Nephron progenitor cell (in vitro differentiated cells): ENCODE measurements around the gene GJB1.
A peak's percentile ranks its signal among the peaks of the same experiment; 100 is the strongest.
"Not testable (repeated sequence)": the region's sequence is repeated elsewhere in the genome, so short reads cannot be mapped to it uniquely, and the experiment has no call there.

Source experiments
- DNase-seq: peaks from one replicate; pipeline ENCODE4 v3.0.0; 2021
- H3K27ac Mint-ChIP-seq: 2 replicates; pipeline ENCODE4 v1.8.0; 2021; ENCODE audit warnings: mild to moderate bottlenecking, moderate library complexity, mixed read lengths
- H3K27me3 Mint-ChIP-seq: 2 replicates; pipeline ENCODE4 v1.8.0; 2021; ENCODE audit warnings: mild to moderate bottlenecking, low read depth, mixed read lengths; ENCODE audit not compliant: poor library complexity
- H3K36me3 Mint-ChIP-seq: 2 replicates; pipeline ENCODE4 v1.8.0; 2021; ENCODE audit warnings: low read depth, mixed read lengths
- H3K4me1 Mint-ChIP-seq: 2 replicates; pipeline ENCODE4 v1.8.0; 2021; ENCODE audit warnings: mixed read lengths
- H3K4me3 Mint-ChIP-seq: 2 replicates; pipeline ENCODE4 v1.8.0; 2021; ENCODE audit warnings: mild to moderate bottlenecking, moderate library complexity, mixed read lengths
- H3K9me3 Mint-ChIP-seq: 2 replicates; pipeline ENCODE4 v1.8.0; 2021; ENCODE audit warnings: mild to moderate bottlenecking, moderate library complexity, mixed read lengths
- CTCF ChIP-seq: fragments of 200-600 bp; sonication (generic); IDR thresholded peaks from 2 replicates; pipeline ENCODE4 v1.5.0; 2021; ENCODE audit warnings: antibody characterized with exemption

The GJB1 gene

GRCh38 chrX:71253253-71254091 is 30.4 kb downstream of the GJB1 start:
- peak overlapping the region; percentile 97 for H3K4me3 Mint-ChIP-seq
- H3K4me1 Mint-ChIP-seq: peaks cover 45% of the 10 kb centered on the region
- peaks cover 45% of the 10 kb centered on the region for H3K9me3 Mint-ChIP-seq
- no peaks in the 10 kb centered on the region for H3K27me3 Mint-ChIP-seq
- TF ChIP-seq CTCF: peak; percentile 20
- peak overlapping the region; percentile 48 for H3K27ac Mint-ChIP-seq
- H3K36me3 Mint-ChIP-seq: peaks cover 23% of the 10 kb centered on the region
- DNase-seq: peak; percentile 61

- H3K27ac Mint-ChIP-seq: peak within 1 kb of the TSS; percentile 57
- H3K27me3 Mint-ChIP-seq: no peaks in the 10 kb centered on the region
- peak within 1 kb of the TSS; percentile 97 for H3K4me3 Mint-ChIP-seq
- H3K4me1 Mint-ChIP-seq: peaks cover 45% of the 10 kb centered on the region
- TF ChIP-seq CTCF: no peak
- H3K9me3 Mint-ChIP-seq: peaks cover 37% of the 10 kb centered on the region
- peak; percentile 86 for DNase-seq
- peaks cover 14% of the 10 kb centered on the region for H3K36me3 Mint-ChIP-seq
Observed at GRCh38 chrX:71254092-71254963, 31.3 kb downstream of the GJB1 start, which contains the start of gene ZMYM3. ZMYM3 (minus strand) TSS chrX:71254140; CDS start chrX:71253255, 885 bp downstream.

- Mint-ChIP-seq H3K36me3 (peaks cover 2% of the 10 kb centered on the region), H3K4me3 (peak overlapping the region; percentile 97), H3K27ac (peak overlapping the region; percentile 68), H3K9me3 (peaks cover 29% of the 10 kb centered on the region), H3K27me3 (no peaks in the 10 kb centered on the region), H3K4me1 (peaks cover 32% of the 10 kb centered on the region)
- no peak for TF ChIP-seq CTCF
- DNase-seq: no peak
Observed at GRCh38 chrX:71256051-71256450, 33.0 kb downstream of the GJB1 start.

- peak overlapping the region; percentile 50 for H3K4me3 Mint-ChIP-seq
- no peak overlapping the region for H3K27ac Mint-ChIP-seq
- no peaks in the 10 kb centered on the region for H3K36me3 Mint-ChIP-seq
- DNase-seq: no peak
- H3K9me3 Mint-ChIP-seq: peaks cover 29% of the 10 kb centered on the region
- peaks cover 24% of the 10 kb centered on the region for H3K4me1 Mint-ChIP-seq
- TF ChIP-seq CTCF: no peak
- H3K27me3 Mint-ChIP-seq: no peaks in the 10 kb centered on the region
Observed at GRCh38 chrX:71256856-71257255, 33.8 kb downstream of the GJB1 start.

- not testable (repeated sequence) for H3K4me3 Mint-ChIP-seq, H3K27me3 Mint-ChIP-seq, DNase-seq, H3K27ac Mint-ChIP-seq
- peaks cover 51% of the 10 kb centered on the region for H3K9me3 Mint-ChIP-seq
- peaks cover 21% of the 10 kb centered on the region for H3K4me1 Mint-ChIP-seq
- H3K36me3 Mint-ChIP-seq: peaks cover 42% of the 10 kb centered on the region
Observed at GRCh38 chrX:71268624-71269023, 45.6 kb downstream of the GJB1 start.

- DNase-seq: no peak
- TF ChIP-seq CTCF: no peak
- Mint-ChIP-seq H3K27me3 (no peaks in the 10 kb centered on the region), H3K4me1 (peaks cover 21% of the 10 kb centered on the region), H3K4me3 (no peak overlapping the region), H3K36me3 (peaks cover 36% of the 10 kb centered on the region), H3K9me3 (peaks cover 50% of the 10 kb centered on the region), H3K27ac (no peak overlapping the region)
Observed at GRCh38 chrX:71269801-71270395, 46.9 kb downstream of the GJB1 start.

GRCh38 chrX:71272313-71272712 is 49.3 kb downstream of the GJB1 start:
- not testable (repeated sequence) for DNase-seq, H3K27ac Mint-ChIP-seq, H3K4me3 Mint-ChIP-seq, H3K27me3 Mint-ChIP-seq
- Mint-ChIP-seq H3K36me3 (peaks cover 18% of the 10 kb centered on the region), H3K9me3 (peaks cover 43% of the 10 kb centered on the region), H3K4me1 (peaks cover 12% of the 10 kb centered on the region)
